ENCODE measurements around the gene SLC11A2. TPM values are rescaled to one million over a fixed set of nuclear protein-coding genes. Genes with fewer than 3 reads are reported as not detected.
"Not testable (repeated sequence)": the region's sequence is repeated elsewhere in the genome, so short reads cannot be mapped to it uniquely, and the experiment has no call there.

The SLC11A2 gene
- total RNA-seq, 1 experiment from 2014 or later: 36.7 TPM

DNA sequence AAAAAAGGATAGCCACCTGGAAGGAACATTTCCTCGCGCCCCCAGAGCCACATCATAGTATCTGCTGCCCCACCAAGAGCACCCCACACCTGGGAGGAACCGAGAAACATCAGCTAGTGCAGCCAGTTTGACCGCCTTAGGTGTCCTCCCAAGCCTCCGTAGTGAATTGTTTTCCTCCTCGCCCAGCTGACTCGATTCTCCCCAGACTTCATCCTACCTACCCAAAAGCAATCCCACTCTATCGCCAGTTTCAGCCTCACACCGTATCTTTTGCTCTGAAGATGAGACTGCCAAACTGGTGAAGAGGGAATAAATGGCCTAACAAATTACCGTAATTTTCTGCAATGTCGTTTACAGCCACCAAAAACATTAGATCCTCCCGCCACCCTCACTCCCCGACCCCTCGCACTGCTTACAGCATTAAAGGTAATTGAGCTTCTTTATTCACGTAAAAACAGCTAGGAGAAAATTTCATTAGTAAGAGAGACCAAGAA, 1.2 kb upstream of the SLC11A2 start:
- no peak for DNase-seq (ENCODE audit: low read depth)

DNA sequence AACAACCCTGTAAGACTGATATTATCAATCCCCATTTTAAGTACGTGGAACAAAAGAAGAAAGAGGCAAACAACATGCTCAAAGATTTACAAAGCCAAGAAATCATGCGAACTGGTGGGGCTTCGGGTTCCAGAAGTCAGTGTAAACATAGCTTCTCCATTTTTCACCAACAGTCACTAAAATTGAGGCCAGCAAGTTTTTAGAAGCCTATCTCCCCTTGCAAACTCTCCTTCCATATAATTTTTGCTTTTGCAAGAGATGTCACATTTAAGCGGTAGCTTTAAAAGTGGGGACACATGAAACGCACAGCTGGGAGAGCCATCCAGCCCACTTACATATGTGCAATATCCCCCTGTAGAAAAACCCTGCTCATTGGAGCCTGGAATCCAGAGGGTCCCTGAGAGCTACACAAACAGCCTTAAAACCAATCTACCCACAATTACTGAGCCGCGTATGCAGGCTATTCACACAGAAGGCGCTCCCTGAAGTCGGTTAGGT, 797 bp downstream of the SLC11A2 start:
- peak; percentile 5 for DNase-seq (ENCODE audit: low read depth)

DNA sequence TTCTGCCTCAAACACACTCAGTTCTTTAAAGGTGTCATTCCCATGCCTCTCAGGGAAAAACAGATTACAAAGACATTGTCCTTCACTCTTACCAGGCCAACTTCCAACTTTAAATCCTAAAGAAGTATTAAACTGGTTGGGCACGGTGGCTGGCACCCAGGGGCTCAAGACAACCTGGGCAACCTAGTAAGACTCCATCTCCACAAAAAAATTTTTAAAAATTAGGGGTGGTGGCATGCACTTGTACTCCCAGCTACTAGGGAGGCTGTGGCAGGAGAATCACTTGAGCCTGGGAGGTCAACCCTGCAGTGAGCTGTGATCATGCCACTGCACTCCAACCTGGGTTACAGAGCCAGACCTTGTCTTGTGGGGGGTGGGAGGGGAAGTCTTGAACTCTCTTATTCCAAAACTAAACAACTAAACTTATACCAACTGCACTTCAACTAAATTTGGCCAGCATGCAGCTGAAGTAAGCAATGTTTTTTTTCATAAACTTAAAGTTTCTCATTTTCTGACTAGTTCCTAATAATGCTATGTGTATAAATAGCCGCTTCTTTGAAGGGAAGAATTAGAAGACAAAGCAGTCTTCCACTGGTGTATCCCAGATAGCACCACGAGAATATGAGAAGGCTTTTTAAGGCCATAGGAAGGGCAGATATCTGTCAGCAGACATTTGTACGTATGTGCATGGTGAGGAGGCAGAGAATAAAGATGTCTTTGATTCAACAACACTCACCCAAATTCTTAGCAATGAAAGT, 2.4 kb downstream of the SLC11A2 start:
- peak; percentile 9 for DNase-seq (ENCODE audit: low read depth)

DNA sequence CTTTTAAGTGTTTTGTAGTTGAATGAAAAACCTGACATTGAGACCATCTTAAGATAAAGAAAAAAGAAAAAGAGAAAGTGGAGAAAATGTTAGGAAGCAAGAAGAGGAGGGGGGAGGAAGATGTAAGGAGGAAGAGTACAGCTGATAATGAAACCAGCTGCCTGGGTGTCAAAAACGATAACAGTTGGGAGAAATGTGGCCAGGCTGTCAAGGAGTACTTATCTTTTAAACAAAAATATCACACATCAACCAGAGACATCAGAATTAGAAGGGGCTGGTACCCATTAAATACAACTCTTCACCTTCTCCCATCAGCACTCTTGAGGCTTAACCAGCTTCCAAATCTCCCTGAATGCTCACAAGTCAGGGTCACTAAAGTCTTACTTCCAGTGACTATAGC, 4.5 kb downstream of the SLC11A2 start:
- DNase-seq (ENCODE audit: low read depth): no peak

DNA sequence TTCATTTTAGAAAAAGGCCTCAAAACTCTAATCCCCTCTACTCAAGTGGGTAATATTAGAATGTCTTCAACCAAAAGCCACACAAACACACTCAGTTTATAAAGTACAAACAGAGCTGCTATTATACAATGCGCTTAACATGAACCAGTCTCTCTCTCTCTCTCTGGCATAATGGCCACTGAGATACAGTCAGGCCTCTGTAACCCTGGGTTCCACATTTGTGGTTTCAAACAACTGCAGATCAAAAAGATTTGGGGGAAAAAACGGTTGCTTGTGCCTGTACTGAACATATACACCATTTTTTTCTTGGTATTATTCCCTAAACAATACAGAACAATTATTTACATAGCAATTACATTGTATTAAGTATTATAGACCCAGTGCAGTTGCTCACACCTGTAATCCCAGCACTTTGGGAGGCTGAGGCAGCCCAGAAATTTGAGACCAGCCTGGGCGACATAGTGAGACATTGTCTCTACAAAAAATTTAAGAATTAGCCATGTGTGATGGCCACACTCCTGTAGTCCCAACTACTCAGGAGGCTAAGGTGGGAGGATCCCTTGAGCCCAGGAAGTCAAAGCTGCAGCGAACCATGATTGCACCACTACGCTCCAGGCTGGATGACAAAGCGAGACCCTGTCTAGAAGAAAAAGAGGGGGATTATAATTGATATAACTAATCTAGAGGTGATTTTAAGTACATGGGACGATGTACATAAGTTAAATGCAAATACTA, 5.6 kb downstream of the SLC11A2 start:
- DNase-seq (ENCODE audit: low read depth): no peak

DNA sequence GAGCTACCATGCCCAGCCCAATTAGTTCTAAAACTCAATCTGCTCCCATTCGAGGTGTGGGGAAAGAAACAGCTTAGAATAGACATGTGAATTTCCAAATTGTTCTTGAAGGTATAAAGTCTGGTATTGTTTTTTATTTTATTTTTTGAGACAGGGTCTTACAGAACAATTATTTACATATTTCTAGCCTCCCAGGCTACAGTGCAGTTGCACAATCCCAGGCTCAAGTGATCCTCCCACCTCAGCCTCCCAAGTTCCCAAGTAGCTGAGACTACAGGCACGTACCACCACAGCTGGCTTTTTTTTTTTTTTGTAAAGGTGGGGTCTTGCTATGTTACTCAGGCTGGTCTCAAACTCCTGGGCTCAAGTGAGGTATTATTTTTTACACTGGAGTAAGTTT, 6.3 kb downstream of the SLC11A2 start:
- DNase-seq (ENCODE audit: low read depth): no peak

DNA sequence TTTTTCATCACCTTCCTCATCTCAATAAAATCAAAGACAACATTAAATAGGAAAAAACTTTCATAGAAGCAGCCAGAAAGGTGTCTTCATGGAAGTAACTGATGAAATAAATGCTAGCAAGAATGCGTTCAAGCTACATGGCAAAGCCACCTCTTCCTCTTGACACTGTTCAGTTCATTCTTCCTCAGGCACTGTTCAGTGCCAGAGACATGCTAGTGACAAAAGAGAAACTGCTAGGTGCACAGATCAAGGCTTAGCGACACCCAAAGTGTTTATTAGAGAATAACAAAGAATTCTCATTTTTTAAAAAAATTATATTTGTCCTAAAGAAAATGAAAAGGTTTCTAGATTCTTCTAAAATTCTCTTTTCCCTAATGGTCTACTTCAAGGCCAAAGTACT, 7.2 kb downstream of the SLC11A2 start:
- DNase-seq (ENCODE audit: low read depth): no peak

DNA sequence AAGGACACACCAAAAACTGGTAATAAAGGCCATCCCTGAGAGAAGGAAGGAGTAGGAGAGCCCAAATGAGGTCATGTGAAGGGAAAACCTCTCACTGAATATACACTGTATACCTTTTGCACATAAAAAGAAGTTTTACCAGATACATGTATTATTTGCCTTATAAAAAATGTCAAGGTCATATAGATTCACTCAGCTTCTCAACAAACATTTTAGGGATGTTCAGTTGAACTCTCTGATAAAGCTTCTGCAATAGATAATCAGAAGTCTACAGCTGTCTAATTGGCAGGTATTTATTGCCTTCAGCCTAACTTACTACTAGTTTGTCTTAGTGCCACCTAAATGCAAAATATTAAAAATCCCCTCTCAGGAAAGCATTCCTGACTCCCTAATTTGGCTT, 8.7 kb downstream of the SLC11A2 start:
- DNase-seq (ENCODE audit: low read depth): no peak

DNA sequence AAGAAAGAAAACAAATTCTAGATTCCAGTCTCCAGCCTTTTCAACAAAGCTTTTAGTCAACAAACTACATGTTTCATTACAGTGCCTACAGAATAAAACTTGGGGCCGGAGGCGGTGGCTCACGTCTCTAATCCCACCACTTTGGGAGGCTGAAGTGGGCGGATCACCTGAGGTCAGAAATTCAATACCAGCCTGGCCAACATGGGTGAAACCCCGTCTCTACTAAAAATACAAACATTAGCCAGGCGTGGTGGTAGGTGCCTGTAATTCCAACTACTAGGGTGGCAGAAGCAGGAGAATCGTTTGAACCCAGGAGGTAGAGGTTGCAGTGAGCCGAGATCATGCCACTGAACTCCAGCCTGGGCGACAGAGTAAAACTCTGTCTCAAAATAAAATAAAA, 11.7 kb downstream of the SLC11A2 start:
- DNase-seq (ENCODE audit: low read depth): not testable (repeated sequence)

DNA sequence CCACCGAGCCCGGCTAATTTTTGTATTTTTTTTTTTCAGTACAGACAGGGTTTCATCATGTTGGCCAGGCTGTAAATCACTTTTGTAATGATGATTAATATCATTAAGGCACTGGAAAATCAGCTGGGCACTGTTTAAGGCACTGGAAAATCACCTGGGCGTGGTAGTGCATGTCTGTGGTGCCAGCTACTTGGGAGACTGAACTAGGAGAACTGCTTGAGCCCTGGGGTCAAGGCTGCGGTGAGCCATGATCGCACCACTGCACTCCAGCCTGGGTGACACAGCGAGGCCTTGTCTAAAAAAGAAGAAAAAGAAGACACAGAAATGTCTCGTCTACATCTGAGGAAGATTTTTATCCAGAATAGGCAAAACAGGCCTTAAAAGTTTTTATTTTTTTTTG, 12.7 kb downstream of the SLC11A2 start:
- no peak for DNase-seq (ENCODE audit: low read depth)

DNA sequence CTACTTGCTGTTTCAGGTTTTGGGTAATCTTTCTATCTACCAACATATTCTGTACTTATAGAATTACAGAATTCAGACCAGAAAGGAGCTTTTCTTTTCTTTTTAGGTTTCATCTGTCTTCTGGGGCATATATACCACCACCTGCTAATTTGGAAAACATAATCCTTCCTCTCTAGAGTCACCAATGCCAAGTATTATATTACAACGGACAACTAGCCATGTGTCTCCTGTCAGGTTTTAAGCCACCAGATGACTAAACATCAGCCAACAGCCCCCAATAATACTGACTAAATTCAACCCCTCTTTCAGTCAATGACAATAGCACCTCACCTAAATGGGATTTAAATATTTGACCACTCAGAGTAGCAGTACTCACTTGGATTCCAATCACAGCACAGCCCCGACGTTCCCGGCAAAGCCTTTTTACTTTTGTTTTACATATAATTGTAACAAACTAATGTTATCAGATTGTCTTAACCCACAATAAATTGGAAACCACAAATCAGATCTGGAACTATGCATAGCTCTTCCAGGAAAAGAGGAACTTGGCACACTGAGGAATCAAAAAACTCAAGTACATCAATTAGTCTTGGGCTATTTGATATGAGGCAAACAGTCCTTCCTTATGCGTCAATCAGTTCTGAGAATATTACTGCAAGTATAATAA, 13.5 kb downstream of the SLC11A2 start:
- DNase-seq (ENCODE audit: low read depth): peak; percentile 26

DNA sequence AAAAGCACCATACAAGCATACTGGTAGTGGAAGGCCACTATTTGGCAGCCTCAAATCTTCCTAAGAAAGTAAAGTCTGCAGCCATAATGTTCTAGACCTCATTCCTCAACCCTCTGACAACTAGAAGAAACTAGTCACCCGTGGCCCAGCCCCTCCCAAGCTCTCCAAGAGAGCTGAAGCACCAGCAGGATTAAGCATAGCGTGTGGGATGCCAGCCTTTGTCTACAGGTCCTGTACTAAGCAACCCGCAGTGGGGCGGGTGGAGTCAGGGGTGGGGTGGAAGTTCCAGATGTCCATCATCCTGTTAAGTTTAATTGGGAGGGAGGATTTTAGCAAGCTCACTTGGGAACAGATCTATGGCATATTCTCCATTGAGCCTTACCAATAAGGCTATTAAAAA, 14.2 kb downstream of the SLC11A2 start:
- peak; percentile 20 for DNase-seq (ENCODE audit: low read depth)

DNA sequence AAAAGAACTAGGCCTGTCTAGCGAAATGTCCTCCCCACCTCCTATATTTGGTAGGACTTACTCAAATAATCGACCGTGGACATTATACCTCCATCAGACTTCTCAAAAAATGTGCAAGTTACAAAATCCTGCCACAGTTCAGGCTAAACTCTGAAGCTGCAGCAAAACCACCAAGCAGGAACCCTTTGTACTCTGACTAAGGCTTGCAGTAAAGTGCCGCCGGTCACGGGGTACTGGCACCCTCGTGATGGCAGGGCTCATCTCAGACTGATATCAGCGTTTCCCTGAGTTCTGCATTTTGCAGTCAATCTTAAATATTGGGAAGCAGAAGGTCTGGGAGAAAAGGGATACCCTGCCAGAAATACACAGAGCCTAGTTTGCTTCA, 17.1 kb downstream of the SLC11A2 start:
- peak; percentile 84 for DNase-seq (ENCODE audit: low read depth)

DNA sequence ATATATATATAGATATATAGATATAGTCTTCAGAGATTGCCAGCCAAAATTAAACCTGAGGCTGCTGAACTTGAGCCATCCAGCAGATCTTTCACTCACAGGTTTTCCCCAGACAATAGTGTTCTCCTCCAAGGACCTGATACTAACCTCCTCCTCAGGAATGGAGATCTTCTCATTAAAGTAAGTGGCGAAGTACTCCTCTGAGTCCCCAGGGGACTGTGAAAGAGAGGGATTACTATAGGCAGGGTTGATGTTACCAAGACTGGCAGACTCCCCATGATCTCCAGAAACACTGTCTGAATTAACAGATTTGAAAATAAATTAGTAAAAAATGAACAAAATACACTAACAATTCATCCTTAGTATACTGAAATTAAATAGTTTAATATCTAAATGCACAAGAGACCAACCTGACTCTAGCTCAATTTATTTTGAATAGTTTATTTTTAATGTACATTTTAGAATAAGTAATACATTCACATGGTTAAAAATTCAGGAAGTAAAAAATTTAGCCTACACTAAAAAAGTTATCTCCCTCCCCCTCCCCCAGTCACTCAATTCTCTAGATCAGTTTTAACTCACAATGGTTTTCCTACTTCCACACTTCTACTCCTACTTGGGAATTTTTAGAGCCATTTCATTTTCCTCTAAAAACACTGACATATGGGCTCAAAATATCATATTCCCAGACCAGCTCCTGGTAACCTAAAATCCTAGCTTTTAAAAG, 17.7 kb downstream of the SLC11A2 start:
- DNase-seq (ENCODE audit: low read depth): peak; percentile 42

DNA sequence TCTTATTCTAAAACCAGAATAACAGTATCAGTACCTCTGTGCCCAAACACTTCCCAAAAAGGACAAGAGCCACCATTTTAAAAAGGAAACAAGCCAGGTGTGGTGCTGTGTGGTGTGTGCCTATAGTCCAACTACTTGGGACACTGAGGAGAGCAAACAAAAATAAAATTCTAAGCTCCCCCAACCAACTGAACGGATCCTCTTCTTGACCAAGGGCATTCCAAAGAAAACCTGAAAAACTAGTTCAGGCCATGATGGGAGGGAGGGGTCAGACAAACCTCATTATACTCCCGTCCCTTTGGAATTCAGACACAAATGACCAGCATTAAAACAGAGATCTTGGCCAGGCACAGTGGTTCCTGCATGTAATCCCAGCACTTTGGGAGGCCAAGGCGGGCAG, 20.5 kb downstream of the SLC11A2 start:
- no peak for DNase-seq (ENCODE audit: low read depth)

DNA sequence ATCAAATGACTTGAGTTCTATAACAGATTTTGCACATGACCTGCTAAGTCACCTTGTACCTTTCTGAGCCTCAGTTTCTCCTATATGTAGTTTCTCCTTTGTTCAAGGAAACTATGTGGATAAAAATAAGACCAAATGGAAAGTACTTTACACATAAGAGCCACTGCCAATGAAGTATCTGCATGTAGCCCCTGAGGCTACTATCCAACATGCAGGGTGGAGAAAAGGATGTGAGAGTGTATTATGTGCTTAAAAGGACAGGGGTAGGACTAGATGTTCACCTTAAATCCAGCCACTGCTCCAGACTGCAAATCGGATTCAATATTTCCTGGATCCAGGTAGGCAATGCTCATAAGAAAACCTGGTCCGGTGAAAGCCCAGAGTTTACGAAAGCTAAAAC, 21.2 kb downstream of the SLC11A2 start:
- DNase-seq (ENCODE audit: low read depth): no peak

DNA sequence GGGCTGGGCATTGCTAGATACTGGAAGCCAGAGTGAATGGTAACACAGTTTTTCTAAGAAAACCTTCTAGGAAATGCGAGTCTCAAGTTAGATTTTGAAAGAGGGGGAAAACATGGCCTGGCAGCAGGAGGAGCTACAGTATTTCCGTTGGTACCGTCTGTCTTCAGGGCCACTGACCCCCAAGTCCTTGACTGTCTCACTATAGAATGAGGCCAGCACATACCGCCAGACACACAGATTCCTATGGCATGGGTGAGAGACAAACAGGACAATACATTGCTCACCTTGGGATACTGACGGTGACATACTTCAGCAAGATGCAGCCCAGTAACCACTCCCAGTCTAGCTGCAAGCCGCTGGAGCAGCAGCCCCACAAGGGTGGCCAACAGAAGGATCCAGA, 21.7 kb downstream of the SLC11A2 start:
- DNase-seq (ENCODE audit: low read depth): no peak

DNA sequence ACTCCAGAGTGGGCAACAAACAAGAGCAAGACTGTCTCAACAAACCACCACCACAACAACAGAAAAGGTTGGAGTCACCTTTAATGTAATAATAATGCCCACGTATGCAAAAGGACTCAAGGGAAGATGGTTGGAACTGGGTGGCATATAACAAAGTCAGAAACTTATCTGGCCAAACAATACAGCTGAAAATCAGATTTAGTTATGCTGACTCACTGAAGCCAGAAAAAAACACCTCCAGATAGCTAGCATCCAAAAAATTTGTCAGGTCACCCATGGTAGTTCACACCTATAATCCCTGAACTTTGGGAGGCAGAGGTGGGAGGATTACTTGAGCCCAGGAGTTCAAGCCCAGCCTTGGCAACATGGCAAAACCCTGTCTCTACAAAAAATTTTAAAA, 24.4 kb downstream of the SLC11A2 start:
- DNase-seq (ENCODE audit: low read depth): no peak

DNA sequence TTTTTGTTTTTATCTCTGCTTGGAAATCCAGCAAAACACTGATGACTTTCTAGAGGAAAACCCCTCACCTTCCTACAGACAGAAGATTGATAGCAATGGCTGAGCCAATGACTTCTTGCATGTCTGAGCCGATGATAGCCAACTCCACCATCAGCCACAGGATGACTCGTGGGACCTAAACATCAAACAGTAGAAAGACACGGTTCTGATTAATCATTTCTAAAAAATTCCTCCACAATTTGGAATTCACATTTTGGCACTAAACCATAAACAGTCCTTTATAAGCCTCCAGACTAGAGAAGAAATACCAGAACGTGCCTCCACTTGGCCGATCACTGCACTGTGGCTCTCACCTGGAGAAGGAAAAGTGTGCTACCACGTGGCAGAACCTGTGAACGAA, 25.9 kb downstream of the SLC11A2 start:
- DNase-seq (ENCODE audit: low read depth): peak; percentile 63

DNA sequence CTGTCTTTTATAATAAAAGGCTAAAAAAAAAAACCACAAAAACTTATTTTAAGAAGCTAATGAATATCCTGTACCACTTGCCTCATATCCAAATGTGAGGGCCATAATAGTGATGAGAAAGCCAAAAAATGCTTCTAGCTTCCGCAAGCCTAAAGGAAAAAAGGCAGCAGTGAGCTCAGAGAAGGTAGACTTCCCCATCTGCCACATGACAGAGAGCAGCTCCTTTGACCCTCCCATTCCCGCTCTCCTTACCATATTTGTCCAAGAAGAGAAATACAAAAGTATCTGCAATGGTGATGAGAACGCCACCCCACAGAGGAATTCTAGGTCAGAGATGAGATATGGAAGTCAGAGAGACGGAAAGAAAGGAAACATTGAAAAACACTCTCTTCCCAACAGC, 27.1 kb downstream of the SLC11A2 start:
- no peak for DNase-seq (ENCODE audit: low read depth)

DNA sequence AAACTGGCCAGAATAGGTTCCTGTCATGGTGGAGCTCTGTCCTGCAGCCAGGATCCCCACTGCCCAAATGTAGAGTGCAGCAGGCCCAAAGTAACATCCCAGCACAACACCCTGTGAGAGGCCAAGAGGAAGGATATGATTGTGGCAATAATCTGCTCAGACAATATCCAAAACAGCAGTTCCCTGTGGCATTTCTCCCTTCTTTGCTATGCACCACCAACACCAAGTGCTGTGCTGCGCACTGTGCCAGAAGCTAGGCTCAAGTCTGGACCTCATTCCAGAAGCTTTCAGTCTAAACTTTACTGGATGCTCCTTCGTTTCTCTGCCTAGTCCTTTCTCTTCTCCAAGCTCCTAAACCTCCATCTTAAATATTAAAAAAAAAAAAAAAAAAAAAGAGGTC, 33.4 kb downstream of the SLC11A2 start:
- no peak for DNase-seq (ENCODE audit: low read depth)

DNA sequence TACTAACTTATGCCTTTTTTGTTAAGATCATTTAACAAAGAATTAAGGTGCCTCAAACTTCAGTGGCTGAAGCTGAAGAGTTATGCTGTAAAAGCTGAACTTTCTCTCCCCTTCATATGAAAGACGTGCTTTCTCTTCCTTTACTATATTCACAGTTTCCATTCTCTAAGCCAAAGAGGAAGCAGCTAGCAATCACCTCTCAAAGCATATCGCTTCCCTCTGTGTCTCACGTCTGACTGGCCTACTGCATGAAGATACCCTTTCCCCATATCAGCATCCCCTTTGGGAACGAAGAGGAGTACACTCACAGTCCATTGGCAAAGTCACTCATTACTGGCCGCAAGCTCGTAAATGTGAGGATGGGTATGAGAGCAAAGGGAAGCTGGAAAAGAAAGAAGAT, 34.9 kb downstream of the SLC11A2 start:
- no peak for DNase-seq (ENCODE audit: low read depth)
